ENCODE results near the gene CRNKL1. TPM values are rescaled to one million over a fixed set of nuclear protein-coding genes. Genes with fewer than 3 reads are reported as not detected.

The CRNKL1 gene
- total and polyA plus RNA-seq, 2 donors (not counting 1 experiment from before 2014, with no cell fraction given), result 19.2 to 32.7 TPM

- TF ChIP-seq EZH2 (IDR thresholded peaks at IDR 0.05; ENCODE audit: low read length, missing control alignments), result no peak
- TF ChIP-seq CTCF (conservative IDR thresholded peaks at IDR 0.05 in 1 of 2, IDR thresholded peaks at IDR 0.05 in 1 of 2; ENCODE audit: low read depth in 1 of 2, low read length in 2 of 2), result no peak
- H3K4me3 ChIP-seq (replicated peaks in 1 of 4; ENCODE audit: control extremely low read depth in 1 of 4, insufficient read depth in 1 of 4, low read depth in 3 of 4, low read length in 4 of 4), result no peak overlapping the region
- H3K27ac ChIP-seq (ENCODE audit: insufficient read depth, low read length), result no peak overlapping the region
- H3K36me3 ChIP-seq (ENCODE audit: control insufficient read depth, insufficient read depth, low read length), result no peaks in the 10 kb centered on the region
- no peaks in the 10 kb centered on the region for H3K9me3 ChIP-seq (ENCODE audit: control insufficient read depth, insufficient read depth, low read depth, low read length)
- DNase-seq (ENCODE audit: low read depth in 2 of 2), result no peak
- no peak overlapping the region for H3K4me2 ChIP-seq (ENCODE audit: extremely low read depth, insufficient read depth, low read length)
- H3K9ac ChIP-seq (ENCODE audit: insufficient read depth, low read length), result no peak overlapping the region
- H2AFZ ChIP-seq (ENCODE audit: low read length), result no peak overlapping the region
- H3K4me1 ChIP-seq (ENCODE audit: control insufficient read depth, extremely low read depth, insufficient read depth, low read length), result no peaks in the 10 kb centered on the region
- H3K79me2 ChIP-seq (ENCODE audit: control insufficient read depth, insufficient read depth, low read length), result no peaks in the 10 kb centered on the region
- H3K27me3 ChIP-seq (ENCODE audit: control insufficient read depth, insufficient read depth, low read length), result peaks cover 3% of the 10 kb centered on the region
- no peaks in the 10 kb centered on the region for H4K20me1 ChIP-seq (ENCODE audit: control insufficient read depth, extremely low read depth, insufficient read depth, low read length)
Measured at GRCh38 chr20:20095114-20095872, 43.0 kb upstream of the CRNKL1 start.

GRCh38 chr20:20094410-20094809 lies 42.1 kb upstream of the CRNKL1 start:
- Histone ChIP-seq H3K27me3 (ENCODE audit: control insufficient read depth, insufficient read depth, low read length) (peaks cover 3% of the 10 kb centered on the region), H2AFZ (ENCODE audit: low read length) (no peak overlapping the region), H3K4me1 (ENCODE audit: control insufficient read depth, extremely low read depth, insufficient read depth, low read length) (no peaks in the 10 kb centered on the region), H4K20me1 (ENCODE audit: control insufficient read depth, extremely low read depth, insufficient read depth, low read length) (no peaks in the 10 kb centered on the region), H3K36me3 (ENCODE audit: control insufficient read depth, insufficient read depth, low read length) (no peaks in the 10 kb centered on the region), H3K9ac (ENCODE audit: insufficient read depth, low read length) (no peak overlapping the region), H3K27ac (ENCODE audit: insufficient read depth, low read length) (no peak overlapping the region), H3K4me2 (ENCODE audit: extremely low read depth, insufficient read depth, low read length) (no peak overlapping the region), H3K79me2 (ENCODE audit: control insufficient read depth, insufficient read depth, low read length) (no peaks in the 10 kb centered on the region), H3K9me3 (ENCODE audit: control insufficient read depth, insufficient read depth, low read depth, low read length) (no peaks in the 10 kb centered on the region), H3K4me3 (replicated peaks in 1 of 4; ENCODE audit: control extremely low read depth in 1 of 4, insufficient read depth in 1 of 4, low read depth in 3 of 4, low read length in 4 of 4) (no peak overlapping the region)
- TF ChIP-seq CTCF (conservative IDR thresholded peaks at IDR 0.05 in 1 of 2, IDR thresholded peaks at IDR 0.05 in 1 of 2; ENCODE audit: low read depth in 1 of 2, low read length in 2 of 2), result no peak
- no peak for TF ChIP-seq EZH2 (IDR thresholded peaks at IDR 0.05; ENCODE audit: low read length, missing control alignments)
- DNase-seq (ENCODE audit: low read depth in 2 of 2), result no peak

GRCh38 chr20:20092827-20093226 lies 40.6 kb upstream of the CRNKL1 start:
- Histone ChIP-seq H4K20me1 (ENCODE audit: control insufficient read depth, extremely low read depth, insufficient read depth, low read length) (no peaks in the 10 kb centered on the region), H2AFZ (ENCODE audit: low read length) (no peak overlapping the region), H3K4me1 (ENCODE audit: control insufficient read depth, extremely low read depth, insufficient read depth, low read length) (no peaks in the 10 kb centered on the region), H3K27me3 (ENCODE audit: control insufficient read depth, insufficient read depth, low read length) (peaks cover 3% of the 10 kb centered on the region), H3K36me3 (ENCODE audit: control insufficient read depth, insufficient read depth, low read length) (no peaks in the 10 kb centered on the region), H3K4me2 (ENCODE audit: extremely low read depth, insufficient read depth, low read length) (no peak overlapping the region), H3K79me2 (ENCODE audit: control insufficient read depth, insufficient read depth, low read length) (no peaks in the 10 kb centered on the region), H3K4me3 (replicated peaks in 1 of 4; ENCODE audit: control extremely low read depth in 1 of 4, insufficient read depth in 1 of 4, low read depth in 3 of 4, low read length in 4 of 4) (no peak overlapping the region), H3K9ac (ENCODE audit: insufficient read depth, low read length) (no peak overlapping the region), H3K27ac (ENCODE audit: insufficient read depth, low read length) (no peak overlapping the region), H3K9me3 (ENCODE audit: control insufficient read depth, insufficient read depth, low read depth, low read length) (no peaks in the 10 kb centered on the region)
- TF ChIP-seq EZH2 (IDR thresholded peaks at IDR 0.05; ENCODE audit: low read length, missing control alignments), result no peak
- TF ChIP-seq CTCF (conservative IDR thresholded peaks at IDR 0.05 in 1 of 2, IDR thresholded peaks at IDR 0.05 in 1 of 2; ENCODE audit: low read depth in 1 of 2, low read length in 2 of 2), result no peak
- no peak for DNase-seq (ENCODE audit: low read depth in 2 of 2)
